ACHN (cell line): ENCODE results near the gene ATAD1.

ENCODE experiments used
- DNase-seq: peaks from one replicate; pipeline ENCODE4 v3.0.0-alpha.2; 2015
- in situ Hi-C: cut with HindIII; loops from 2 replicates; pipeline ENCODE4 v1.10.0; 2017; ENCODE audit warnings: low sequenced_read_pairs, low pct_ligation_motif_present, low pct_unique_long_range_greater_than_20kb

ATAD1 gene

DNA sequence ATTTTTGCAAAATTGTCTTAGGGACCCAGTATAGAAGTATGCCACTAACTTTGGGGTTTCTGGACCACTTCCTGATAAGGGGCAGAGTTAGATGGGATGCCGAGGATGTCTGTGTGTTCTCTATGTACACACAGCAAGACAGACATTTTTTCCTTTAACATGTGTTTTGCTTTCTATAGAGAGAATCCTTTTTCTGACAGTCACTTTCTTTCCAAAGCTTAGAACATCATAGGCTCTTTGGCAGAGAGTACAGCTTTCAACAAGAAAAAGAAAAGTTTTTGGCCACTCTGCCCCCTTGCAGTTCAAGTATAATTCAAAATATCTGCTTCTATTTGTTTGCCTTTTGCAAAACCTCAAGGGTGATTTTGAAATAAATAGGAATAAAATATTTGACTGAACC lies 114.3 kb downstream of the ATAD1 start:
- DNase-seq: no peak
- in situ Hi-C loops: no loop called here

- in situ Hi-C loops: no loop called here
- DNase-seq: no peak
These were observed 115.1 kb downstream of the ATAD1 start for GRCh38 chr10:87702973-87703294.

DNA sequence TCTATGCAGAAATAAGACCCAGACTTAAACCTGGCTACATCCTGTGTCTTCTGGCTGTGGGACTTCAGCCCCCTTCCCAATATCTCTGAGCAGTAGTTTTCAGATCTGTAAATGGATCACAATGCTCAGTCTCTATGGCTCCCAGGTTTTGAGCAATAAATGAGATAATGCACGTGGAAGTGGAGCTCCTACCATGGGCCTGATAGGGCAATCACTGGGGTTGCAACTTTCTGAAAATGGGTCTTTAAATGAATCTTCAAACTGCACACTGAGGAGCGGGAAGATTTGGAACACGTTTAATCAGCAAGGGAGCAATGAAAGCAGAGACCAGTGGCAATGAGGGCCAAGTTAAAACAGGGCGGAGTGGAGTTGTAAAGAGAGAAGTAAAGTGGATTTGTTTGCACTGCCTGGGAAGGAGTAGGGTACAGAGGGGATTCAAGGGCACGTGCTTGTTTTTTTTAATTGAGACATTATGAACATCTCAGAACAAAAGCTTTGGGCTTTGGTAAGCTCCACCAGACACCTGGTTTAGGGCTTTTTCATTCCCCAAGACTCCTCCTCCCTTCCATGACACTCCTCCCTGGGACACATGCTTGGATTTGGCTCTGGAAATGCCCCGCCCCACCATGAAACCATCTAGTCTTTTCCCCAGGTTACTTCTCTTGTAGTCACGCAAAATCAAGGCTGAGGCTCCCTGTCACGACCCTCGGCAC lies 115.6 kb downstream of the ATAD1 start:
- DNase-seq: no peak
- in situ Hi-C loops: no loop called here
